ELR (cell line): ENCODE measurements around the gene OTOG.

ENCODE experiments used
- DNase-seq: peaks from one replicate; pipeline ENCODE4 v3.0.0-alpha.2; 2015; ENCODE audit warnings: low read depth

OTOG gene, protein sequence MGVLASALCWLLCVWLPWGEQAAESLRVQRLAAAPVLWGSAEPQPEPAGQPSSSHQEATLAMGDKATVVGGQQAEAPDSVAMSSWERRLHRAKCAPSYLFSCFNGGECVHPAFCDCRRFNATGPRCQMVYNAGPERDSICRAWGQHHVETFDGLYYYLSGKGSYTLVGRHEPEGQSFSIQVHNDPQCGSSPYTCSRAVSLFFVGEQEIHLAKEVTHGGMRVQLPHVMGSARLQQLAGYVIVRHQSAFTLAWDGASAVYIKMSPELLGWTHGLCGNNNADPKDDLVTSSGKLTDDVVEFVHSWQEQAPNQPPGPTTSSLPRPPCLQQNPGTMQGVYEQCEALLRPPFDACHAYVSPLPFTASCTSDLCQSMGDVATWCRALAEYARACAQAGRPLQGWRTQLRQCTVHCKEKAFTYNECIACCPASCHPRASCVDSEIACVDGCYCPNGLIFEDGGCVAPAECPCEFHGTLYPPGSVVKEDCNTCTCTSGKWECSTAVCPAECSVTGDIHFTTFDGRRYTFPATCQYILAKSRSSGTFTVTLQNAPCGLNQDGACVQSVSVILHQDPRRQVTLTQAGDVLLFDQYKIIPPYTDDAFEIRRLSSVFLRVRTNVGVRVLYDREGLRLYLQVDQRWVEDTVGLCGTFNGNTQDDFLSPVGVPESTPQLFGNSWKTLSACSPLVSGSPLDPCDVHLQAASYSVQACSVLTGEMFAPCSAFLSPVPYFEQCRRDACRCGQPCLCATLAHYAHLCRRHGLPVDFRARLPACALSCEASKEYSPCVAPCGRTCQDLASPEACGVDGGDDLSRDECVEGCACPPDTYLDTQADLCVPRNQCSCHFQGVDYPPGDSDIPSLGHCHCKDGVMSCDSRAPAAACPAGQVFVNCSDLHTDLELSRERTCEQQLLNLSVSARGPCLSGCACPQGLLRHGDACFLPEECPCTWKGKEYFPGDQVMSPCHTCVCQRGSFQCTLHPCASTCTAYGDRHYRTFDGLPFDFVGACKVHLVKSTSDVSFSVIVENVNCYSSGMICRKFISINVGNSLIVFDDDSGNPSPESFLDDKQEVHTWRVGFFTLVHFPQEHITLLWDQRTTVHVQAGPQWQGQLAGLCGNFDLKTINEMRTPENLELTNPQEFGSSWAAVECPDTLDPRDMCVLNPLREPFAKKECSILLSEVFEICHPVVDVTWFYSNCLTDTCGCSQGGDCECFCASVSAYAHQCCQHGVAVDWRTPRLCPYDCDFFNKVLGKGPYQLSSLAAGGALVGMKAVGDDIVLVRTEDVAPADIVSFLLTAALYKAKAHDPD (N-terminal part only)

GRCh38 chr11:17547051-17547577 is at the start of gene OTOG:
Gene OTOG (plus strand): TSS chr11:17547259. CDS start chr11:17547373, 114 bp downstream.
- no peak for DNase-seq

GRCh38 chr11:17498058-17498457 is 49.0 kb upstream of the OTOG start:
- no peak for DNase-seq

GRCh38 chr11:17498475-17498874 is 48.6 kb upstream of the OTOG start:
- peak; percentile 51 for DNase-seq

- no peak for DNase-seq
Measured at GRCh38 chr11:17500673-17501072, 46.4 kb upstream of the OTOG start.

GRCh38 chr11:17502630-17503029 is 44.4 kb upstream of the OTOG start:
- DNase-seq, result no peak

- DNase-seq, result peak; percentile 79
Measured at GRCh38 chr11:17504330-17505107, 42.5 kb upstream of the OTOG start.

- no peak for DNase-seq
Measured at GRCh38 chr11:17505146-17505545, 41.9 kb upstream of the OTOG start.

DNA sequence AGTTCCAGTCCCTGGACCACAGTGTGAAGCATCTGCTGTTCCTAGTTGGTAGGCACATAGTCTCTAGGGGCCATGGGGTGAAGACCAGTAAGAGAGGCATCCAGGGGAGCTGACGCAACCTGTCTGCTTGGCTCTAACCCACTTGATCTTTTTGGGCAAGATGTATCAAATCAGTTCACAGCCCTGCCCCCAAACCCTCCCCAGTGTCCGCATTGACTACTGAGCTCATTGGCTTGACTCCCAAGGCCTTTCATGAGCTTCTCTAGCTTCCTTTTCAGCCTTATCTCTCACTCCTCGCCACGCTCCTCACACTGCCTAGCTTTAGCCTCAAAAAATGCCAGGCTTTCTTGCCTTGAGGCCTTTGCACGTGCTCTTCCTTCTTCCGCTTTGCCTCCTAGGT is 40.7 kb upstream of the OTOG start:
- DNase-seq, result no peak

DNA sequence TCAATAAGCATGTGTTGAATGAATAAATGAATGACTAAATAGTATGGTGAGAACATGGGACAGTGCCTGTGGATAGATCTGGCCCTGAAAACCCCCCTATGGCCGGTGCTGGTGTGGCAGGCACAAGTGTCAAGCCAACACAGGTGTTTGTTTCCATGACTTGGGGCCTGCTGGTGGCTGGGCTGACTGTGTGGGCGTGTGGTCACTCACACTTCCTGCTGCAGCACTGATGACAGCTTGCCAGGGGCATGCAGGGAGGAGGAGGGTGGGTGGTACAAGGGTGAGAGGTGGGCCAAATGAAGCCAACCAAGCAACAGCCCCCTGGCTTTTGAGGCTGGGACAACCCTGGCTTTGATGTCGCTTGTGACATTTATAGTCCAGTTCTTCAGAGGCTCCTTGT is 40.1 kb upstream of the OTOG start:
- DNase-seq, result no peak

DNA sequence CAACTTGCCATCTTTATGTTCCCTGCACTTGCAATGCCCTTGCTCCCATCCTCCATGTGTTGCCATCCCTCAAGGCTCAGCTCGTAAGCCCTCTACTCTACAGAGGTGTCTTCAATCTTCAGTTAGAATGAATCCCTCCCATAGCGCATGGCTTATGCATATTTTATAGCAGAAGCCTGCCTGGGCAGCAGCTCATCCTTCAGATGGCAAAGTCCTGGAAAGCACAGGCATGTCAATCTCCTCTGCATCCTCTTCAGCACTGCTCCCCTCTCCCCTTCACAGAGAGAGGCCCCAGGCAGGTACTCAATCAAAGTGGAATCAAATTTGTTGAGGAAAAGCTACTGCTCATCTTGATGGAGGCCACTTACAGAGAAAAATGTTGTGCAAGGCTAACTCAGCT is 39.3 kb upstream of the OTOG start:
- no peak for DNase-seq

GRCh38 chr11:17508306-17508705 is 38.8 kb upstream of the OTOG start:
- peak; percentile 40 for DNase-seq

DNA sequence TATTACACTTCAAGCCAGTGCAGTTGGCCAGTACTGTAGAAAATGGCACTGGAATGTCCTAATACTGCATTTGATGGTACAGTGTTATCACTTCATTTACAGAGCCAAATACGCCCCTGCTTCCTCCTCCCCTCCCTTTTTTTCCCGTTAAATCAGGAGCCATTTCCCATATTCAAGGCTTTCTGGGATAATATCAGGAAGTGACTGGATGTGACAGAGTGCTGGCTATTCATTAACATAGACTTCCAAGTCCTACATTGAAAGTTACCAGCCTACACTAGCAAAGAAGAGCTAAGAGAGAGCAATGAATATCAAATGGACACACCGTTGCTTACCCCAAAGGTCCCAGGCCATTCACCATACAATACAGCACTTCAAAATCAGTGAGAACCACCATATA is 38.3 kb upstream of the OTOG start:
- DNase-seq, result no peak

DNA sequence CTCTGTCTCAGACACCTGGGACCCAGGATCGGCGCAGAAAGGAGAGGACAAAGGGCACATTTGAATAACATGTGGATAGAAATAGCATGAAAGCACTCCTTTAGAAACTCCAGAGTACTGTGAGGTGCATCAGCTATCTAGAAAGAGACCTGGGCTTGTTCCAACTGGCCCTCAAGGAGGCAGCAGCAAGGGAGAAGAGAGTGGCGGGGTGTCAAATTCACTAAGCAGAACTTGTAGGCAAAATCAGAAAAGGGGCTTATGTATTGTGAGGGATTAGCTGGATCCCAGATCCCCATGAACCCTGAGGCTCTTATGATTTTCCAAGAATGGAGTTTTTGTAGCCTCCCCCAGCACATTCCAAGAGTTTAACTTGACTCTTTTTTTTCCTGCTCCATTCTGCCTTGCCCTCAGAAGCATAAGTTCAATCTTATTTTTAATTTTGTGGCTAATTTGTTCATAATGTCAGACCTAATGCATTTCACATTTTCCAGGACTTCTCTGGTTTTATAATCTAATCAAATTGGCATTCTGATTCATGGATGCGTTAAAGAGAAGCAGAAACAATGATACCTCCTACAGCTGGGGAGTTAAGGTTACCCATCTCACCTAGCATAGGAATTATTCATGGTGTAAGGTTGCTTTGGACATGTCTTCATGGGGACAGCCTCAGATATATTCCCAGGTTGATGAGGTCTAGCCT is 36.4 kb upstream of the OTOG start:
- no peak for DNase-seq

DNA sequence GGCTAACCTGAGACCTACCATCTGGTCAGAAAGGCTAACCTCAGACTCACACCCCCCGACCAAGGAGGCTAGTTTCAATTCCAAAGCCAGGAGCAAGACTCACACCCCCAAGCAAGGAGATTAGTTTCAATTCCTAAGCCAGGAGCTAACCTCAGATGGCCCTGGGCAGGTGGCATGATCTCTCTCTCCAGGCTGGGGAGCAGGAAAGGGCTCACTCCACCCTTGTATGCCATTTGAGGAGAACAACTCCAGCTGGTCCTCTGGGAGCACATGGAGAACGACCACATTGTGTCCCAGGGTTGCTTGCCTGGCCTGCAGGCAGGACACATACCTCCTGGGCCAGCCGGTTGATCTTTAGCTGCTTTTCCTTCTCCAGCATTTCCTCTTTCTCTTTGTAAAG is 35.5 kb upstream of the OTOG start:
- no peak for DNase-seq

GRCh38 chr11:17512101-17512500 is 35.0 kb upstream of the OTOG start:
- DNase-seq, result no peak

- DNase-seq, result peak; percentile 41
Measured at GRCh38 chr11:17513853-17514252, 33.2 kb upstream of the OTOG start.

GRCh38 chr11:17514476-17514875 is 32.6 kb upstream of the OTOG start:
- no peak for DNase-seq

- no peak for DNase-seq
Measured at GRCh38 chr11:17515443-17516176, 31.4 kb upstream of the OTOG start.

DNA sequence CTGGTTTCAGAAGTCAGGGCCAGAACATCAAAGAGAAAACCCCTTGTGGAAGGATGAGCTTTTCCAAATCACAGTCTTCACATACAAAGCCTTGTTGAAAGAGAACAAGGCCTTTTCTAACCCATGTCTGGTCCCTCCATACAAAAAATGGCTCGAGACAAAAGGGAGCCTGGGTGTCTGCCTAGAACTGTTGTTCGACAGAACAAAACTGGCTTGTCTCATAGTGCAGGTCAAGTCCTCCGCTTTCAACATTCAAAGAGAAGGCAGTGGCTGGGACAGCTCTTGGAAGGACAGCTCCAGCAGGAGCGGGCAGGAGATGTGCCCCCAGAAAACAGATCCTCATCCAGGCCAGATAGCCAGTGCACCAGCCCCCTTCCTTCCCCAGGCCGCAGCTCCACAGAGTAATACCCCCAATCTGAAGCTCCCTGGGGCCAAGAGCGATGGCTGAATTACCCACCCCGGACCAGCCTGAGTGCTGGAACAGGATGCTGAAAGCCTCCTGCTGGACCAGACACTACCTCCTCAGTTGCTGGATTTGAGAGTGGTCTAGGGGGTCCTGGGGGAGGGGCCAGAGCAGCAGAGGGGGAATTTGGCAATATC is 30.4 kb upstream of the OTOG start:
- no peak for DNase-seq
